ENCODE results near the gene ZHX3. TPM values are rescaled to one million over a fixed set of nuclear protein-coding genes. Genes with fewer than 3 reads are reported as not detected.

The ZHX3 gene
- total and polyA plus RNA-seq, 2 donors (not counting 1 experiment from before 2014, with no cell fraction given), result 4.3 to 22.2 TPM

GRCh38 chr20:41135888-41136679 lies 181.4 kb downstream of the ZHX3 start:
- peak overlapping the region; percentile 91 for H2AFZ ChIP-seq (ENCODE audit: insufficient read depth, low read depth, low read length, poor library complexity, severe bottlenecking)
- no peaks in the 10 kb centered on the region for H3K9me3 ChIP-seq (ENCODE audit: control extremely low read depth in 1 of 3, control insufficient read depth in 2 of 3, insufficient read depth in 1 of 3, low read length in 2 of 3)
- peaks cover 37 to 54% of the 10 kb centered on the region in 2 donors for H3K4me1 ChIP-seq (ENCODE audit: control insufficient read depth in 2 of 2, insufficient read depth in 2 of 2, low read length in 2 of 2)
- H3K9ac ChIP-seq (ENCODE audit: low read length), result peak overlapping the region; percentile 72
- CTCF ChIA-PET, result interaction anchor here (0.6 to 10.0 kb wide), 25 partner anchors 8 to 277 kb away, joined by 3 to 122 read pairs (median 6); partner anchors contain the start of gene LPIN3
- no peak for TF ChIP-seq CTCF (IDR thresholded peaks at IDR 0.05)
- TF ChIP-seq EZH2 (IDR thresholded peaks at IDR 0.05; ENCODE audit: borderline replicate concordance, insufficient read depth, low read depth, low read length, poor library complexity, severe bottlenecking), result no peak
- H3K9me3 Mint-ChIP-seq (ENCODE audit: insufficient read depth), result no peaks in the 10 kb centered on the region
- peak; percentile 23 for DNase-seq
- H3K4me1 Mint-ChIP-seq, result peaks cover 58% of the 10 kb centered on the region
- H3K27me3 Mint-ChIP-seq, result no peaks in the 10 kb centered on the region
- no peak overlapping the region for H3K27ac ChIP-seq (ENCODE audit: low read length in 2 of 2)
- ATAC-seq (ENCODE audit: low read depth), result no peak
- no peaks in the 10 kb centered on the region for H3K36me3 ChIP-seq (replicated peaks in 1 of 2; ENCODE audit: control extremely low read depth in 1 of 2, control insufficient read depth in 1 of 2, extremely low read depth in 1 of 2, insufficient read depth in 2 of 2, low read length in 1 of 2)
- WGBS (ENCODE audit: insufficient coverage), result 36% methylated on average over 22 of the region's 23 CpGs
- H4K20me1 ChIP-seq (ENCODE audit: control insufficient read depth, insufficient read depth, low read length, poor library complexity, severe bottlenecking), result no peaks in the 10 kb centered on the region
- peak overlapping the region in 4 of 5 experiments; percentile 51 to 83 (median 76) for H3K4me3 ChIP-seq (ENCODE audit: control extremely low read depth in 1 of 5, extremely low read depth in 1 of 5, insufficient read depth in 1 of 5, low read depth in 2 of 5, low read length in 4 of 5)
- intact Hi-C loops (cut with micrococcal nuclease), result loop anchor here (1.0 to 5.0 kb wide), 8 partner anchors 21 to 556 kb away; partner anchors contain the start of genes CHD6 and LPIN3
- POLR2A ChIA-PET, result interaction anchor here (1.9 to 2.1 kb wide), 2 partner anchors 16 to 21 kb away, joined by 7 to 8 read pairs; no protein-coding TSS in a partner anchor
- peak overlapping the region; percentile 92 for H3K4me2 ChIP-seq (replicated peaks; ENCODE audit: low read depth, low read length, poor library complexity, severe bottlenecking)
- peak overlapping the region; percentile 91 for H3K27ac Mint-ChIP-seq
- peaks cover 26% of the 10 kb centered on the region for H3K79me2 ChIP-seq (ENCODE audit: control insufficient read depth, insufficient read depth, low read length)
- H3K4me3 Mint-ChIP-seq, result peak overlapping the region; percentile 93
- no peaks in the 10 kb centered on the region for H3K27me3 ChIP-seq (replicated peaks in 1 of 4; ENCODE audit: control extremely low read depth in 1 of 4, control insufficient read depth in 3 of 4, insufficient read depth in 4 of 4, low read length in 3 of 4)

All from B cell (primary cell).